Lung microvascular endothelial cell (primary cell): ENCODE results near the gene UGT1A4. TPM values are rescaled to one million over a fixed set of nuclear protein-coding genes. Genes with fewer than 3 reads are reported as not detected.
"Not testable (repeated sequence)": the region's sequence is repeated elsewhere in the genome, so short reads cannot be mapped to it uniquely, and the experiment has no call there.

Source experiments
- DNase-seq, 2 donors: peaks; one replicate each; pipeline versions ENCODE4 v3.0.0 to v3.0.0-alpha.2; 2010; ENCODE audit warnings: low read depth in 2 of 2
- total RNA-seq: library from RNA; depleted of rRNA; stranded (reverse); fragments of >200 nt; gene quantifications from 2 replicates; pipeline ENCODE4 v1.2.1, GENCODE V29; 2014

Gene UGT1A4
- total RNA-seq, 1 donor from 2014 or later: not detected

DNA sequence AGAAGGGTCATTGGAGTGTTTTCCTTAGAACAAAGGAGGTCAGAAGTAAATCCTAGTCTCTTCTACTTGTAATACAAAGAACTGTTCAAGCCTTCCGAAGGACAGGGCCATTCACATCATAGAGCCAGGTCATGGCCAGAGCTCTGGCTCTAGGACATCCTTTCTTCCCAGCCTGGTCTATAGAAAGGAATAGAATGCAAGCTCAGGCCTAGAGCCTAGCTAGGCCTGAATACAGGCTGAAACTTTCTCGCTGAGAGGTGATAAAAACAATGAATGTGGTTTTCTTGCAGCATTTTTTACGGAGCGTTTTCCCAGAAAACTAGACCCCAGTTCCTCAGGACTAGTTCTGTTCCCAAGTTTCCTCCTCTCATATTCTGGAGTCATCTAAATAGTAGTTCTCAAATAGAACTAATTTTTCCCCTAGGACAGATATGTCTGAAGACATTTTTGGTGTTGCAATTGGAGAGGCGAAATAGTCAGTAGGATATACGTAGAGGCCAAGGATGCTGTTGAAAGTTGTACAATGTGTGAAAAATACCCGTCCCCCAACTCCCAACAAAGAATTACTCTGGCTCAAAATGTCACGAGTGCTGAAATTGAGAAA, 19.0 kb upstream of the UGT1A4 start:
- DNase-seq: no peak

DNA sequence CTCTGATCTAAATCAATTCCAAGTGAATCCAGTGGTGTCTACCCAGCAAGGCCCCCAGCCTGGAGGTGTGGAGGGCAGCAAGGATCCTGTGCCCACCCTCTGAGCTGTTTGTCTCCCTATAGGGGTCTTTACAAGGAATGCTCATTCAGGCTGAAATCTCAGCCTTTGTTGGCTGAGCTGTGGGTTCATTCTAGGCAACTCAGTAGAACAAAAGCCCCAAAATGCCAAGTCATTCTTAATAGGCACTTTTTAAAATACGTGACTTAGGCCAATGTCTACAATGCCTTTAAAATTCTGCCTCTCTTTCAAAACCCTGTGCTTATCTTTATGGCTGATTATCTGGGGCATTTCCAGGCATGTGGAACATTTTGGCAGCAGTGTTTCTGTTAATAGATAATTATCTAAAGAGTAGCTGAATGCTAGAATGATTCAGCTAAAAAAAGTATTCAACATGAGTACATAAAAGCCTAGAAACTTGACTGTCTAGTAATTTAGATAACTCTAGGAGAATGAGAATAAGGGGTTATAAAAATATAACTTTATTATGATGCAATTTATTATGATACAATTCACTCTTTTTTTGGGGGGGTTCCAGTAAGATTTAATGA, 18.4 kb upstream of the UGT1A4 start:
- peak in 1 of 2 donors; percentile 91 for DNase-seq

DNA sequence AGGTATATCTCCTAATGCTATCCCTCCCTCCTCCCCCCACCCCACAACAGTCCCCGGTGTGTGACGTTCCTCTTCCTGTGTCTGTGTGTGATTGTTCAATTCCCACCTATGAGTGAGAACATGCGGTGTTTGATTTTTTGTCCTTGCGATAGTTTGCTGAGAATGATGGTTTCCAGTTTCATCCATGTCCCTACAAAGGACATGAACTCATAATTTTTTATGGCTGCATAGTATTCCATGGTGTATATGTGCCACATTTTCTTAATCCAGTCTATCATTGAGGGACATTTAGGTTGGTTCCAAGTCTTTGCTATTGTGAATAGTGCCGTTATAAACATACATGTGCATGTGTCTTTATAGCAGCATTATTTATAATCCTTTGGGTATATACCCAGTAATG, 17.7 kb upstream of the UGT1A4 start:
- DNase-seq: not testable (repeated sequence)

DNA sequence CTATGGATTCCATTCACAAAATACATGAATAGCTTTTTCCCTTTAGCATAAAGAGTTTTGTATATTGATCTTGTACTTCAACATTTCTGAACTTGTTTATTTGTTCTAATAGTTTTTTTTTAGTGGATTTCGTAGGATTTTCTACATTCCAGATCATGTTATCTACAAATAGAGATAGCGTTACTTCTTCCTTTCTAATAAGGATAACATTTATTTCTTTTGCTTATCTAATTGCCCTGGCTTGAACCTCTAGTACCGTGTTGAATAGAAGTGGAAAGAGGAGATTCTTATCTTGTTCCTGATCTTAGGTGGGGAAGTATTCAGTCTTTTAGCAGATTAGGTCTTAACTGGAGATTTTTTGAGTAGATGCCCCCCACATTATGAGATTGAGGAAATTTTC, 16.3 kb upstream of the UGT1A4 start:
- DNase-seq: no peak

DNA sequence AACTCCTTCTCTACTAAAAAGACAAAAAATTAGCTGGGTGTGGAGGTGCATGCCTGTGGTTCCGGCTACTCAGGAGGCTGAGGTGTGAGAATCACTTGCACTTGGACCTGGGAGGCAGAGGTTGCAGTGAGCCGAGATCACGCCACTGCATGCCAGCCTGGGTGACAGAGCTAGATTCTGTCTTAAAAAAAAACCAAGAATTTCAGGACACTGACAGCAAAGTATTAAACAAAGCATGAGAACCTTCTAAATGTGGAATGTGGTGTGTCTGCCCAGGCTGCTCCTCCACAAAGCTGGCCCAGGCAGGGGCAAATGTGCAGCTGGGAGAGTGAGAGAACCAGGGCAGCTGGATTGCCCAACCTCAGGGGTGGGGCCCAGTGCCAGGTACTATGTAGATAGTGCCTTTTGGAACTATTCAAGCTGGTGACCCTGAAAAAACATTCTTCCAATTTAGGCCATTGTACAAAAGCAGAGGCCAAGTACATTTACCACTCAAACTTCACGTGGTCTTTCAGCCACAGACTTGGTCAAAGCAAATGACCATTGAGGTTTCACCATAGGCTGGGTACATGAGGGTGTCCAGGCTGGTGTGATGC, 12.5 kb upstream of the UGT1A4 start:
- DNase-seq: no peak

DNA sequence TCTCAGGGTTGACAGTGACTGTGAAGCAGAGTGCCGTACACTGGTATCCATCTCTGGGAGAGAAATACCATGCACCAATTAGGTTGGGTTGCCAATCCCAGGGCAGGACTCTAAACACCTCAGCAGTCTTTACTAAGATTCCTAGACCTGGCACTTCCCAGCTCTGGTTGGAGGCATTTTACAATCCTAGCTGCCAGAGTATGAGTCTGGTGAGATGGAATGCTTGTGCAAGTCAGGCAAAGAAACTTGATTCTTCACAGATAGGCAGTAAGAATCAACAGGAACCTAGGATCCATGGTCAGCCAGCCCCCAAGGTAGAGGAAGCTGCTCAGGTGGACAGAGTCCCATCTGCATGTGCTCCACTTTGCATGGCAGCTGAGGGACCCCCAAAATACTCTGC, 11.8 kb upstream of the UGT1A4 start:
- DNase-seq: no peak

DNA sequence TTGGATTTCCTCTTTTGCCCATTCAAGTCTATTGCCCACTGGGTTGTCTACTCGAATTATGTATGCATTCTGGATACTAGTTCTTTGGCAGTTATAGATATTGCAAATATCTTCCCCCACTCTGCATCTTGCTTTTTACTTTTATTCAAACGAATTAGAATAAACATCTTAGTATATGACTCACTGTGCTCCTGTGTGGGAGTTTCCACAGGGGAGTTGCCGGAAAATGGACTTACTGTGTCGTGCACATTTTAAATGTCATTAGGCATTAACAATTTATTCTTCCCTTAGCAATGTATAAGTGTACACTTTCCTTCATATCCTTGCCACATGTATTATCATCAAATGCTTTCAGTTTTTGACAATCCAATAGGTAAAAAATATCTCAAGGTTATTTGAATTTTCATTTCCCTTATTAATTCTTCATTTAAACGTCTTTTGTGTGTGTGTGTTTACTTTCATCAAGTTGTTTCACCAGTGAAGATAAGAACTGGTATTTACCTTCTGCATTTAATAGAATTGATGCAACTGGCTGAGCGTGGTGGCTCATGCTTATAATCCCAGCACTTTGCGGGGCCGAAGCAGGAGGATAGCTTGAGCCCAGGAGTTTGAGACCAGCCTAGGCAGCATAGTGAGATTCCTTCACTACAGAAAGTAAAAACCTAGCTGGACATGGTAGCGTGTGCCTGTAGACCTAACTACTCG, 10.4 kb upstream of the UGT1A4 start:
- no peak for DNase-seq

DNA sequence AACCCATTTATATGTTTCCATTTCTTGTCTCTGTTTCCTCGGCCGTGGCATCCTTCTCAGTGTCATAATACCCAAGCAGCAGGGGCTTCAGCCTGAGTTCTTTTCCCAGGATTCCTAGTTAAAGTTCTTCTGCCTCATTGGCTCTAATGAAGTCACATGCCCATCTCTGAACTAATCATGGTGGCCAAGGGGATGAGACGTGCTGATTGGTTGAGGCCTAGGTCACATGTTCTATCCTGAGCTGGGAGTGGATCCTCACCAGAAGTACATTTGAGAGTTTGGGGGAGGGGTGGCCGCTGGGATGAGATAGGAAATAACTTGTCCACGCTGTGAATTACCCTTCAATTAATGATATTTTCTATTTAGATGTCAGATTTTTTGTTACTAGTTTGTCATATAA, 9.6 kb upstream of the UGT1A4 start:
- no peak for DNase-seq

DNA sequence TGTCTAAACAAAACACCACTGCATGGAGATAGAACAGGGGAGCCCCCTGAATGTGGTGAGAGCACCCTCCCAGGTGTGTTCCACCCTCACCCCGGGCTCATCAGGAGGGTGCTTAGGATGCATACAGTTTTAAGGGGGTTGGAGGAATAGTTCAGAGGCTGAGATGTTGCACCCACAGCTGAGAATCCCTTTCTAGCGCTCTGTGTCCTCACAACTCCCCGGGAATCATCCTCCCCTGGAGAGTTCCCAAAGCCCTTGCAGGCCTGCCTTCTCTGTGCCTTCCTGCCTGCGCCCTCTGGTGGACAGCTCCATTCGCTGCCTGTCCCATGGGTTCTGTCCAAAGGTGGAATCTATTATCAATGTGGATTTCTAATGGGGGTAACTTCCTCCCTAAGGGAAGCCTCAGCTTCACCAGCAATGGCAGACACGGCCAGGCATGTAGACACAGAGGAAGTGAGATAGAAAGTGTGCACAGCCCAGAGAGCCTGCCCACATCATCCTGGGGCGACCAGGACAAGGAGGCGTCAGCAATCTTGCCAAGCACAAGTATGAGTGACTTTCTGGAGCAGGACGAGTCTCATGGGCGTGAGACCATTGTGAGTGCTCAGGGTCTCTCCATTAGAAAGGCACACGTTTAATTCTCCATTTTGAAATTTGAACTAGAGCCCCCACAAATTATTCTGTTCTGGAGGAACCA, 7.1 kb upstream of the UGT1A4 start:
- peak; percentile 74 to 85 for DNase-seq

DNA sequence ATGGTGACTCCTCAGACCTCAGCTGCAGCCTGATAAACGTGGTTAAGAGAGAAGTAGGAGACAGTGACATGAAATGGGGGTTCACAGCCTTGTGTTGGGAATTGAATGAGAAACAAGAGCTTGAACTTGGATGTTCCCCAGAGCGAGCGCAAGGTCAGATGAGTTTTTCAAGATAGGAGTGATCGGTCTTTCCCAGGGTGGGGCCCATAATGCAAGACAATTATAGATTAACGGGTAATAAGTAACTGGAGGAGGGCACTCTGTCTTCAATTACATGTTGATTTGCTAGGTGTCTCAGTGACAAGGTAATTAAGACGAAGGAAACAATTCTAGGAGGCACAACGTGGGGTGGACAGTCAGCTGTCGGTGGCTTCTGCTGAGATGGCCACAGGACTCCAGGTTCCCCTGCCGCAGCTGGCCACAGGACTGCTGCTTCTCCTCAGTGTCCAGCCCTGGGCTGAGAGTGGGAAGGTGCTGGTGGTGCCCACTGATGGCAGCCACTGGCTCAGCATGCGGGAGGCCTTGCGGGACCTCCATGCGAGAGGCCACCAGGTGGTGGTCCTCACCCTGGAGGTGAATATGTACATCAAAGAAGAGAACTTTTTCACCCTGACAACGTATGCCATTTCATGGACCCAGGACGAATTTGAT, 5.8 kb upstream of the UGT1A4 start, which contains the start of gene UGT1A5:
TSS of gene UGT1A5 (plus strand) at position 297 of the 651 bp plus-strand sequence. CDS start at position 382, 85 bp downstream.
- DNase-seq: no peak

DNA sequence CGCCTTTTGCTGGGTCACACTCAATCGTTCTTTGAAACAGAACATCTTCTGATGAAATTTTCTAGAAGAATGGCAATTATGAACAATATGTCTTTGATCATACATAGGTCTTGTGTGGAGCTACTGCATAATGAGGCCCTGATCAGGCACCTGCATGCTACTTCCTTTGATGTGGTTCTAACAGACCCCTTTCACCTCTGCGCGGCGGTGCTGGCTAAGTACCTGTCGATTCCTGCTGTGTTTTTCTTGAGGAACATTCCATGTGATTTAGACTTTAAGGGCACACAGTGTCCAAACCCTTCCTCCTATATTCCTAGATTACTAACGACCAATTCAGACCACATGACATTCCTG, 5.3 kb upstream of the UGT1A4 start:
- no peak for DNase-seq

DNA sequence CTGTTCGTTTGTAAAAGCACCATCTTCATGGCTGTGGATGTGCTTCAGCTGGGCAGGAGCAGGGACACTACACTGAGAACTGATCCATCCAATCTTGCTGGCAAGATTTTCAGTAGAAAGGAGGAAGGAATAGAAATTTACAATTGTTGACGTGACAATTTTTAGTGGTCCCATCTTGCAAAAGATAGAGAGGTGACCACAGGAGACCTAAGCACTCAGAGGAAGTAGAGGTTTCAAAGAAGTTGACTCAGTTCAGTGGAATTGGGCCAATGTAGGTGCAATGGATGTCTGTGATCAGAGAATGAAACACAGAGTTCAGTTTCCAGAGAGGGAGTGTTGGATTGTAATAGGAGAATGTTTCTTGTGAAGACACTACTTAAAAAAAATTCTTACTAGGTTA, 4.4 kb upstream of the UGT1A4 start:
- no peak for DNase-seq

DNA sequence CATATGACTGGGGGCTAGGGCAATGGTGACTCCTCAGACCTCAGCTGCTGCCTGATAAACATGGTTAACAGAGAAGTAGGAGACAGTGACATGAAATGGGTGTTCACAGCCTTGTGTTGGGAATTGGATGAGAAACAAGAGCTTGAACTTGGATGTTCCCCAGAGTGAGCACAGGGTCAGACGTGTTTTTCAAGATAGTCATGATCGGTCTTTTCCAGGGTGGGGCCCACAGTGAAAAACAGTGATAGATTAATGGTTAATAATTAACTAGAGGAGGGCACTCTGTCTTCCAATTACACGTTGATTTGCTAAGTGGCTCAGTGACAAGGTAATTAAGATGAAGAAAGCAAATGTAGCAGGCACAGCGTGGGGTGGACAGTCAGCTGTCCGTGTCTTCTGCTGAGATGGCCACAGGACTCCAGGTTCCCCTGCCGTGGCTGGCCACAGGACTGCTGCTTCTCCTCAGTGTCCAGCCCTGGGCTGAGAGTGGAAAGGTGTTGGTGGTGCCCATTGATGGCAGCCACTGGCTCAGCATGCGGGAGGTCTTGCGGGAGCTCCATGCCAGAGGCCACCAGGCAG, 10.3 kb downstream of the UGT1A4 start, which contains the start of gene UGT1A3:
TSS of gene UGT1A3 (plus strand) at position 320 of the 579 bp plus-strand sequence. CDS start at position 405, 85 bp downstream.
- no peak for DNase-seq

DNA sequence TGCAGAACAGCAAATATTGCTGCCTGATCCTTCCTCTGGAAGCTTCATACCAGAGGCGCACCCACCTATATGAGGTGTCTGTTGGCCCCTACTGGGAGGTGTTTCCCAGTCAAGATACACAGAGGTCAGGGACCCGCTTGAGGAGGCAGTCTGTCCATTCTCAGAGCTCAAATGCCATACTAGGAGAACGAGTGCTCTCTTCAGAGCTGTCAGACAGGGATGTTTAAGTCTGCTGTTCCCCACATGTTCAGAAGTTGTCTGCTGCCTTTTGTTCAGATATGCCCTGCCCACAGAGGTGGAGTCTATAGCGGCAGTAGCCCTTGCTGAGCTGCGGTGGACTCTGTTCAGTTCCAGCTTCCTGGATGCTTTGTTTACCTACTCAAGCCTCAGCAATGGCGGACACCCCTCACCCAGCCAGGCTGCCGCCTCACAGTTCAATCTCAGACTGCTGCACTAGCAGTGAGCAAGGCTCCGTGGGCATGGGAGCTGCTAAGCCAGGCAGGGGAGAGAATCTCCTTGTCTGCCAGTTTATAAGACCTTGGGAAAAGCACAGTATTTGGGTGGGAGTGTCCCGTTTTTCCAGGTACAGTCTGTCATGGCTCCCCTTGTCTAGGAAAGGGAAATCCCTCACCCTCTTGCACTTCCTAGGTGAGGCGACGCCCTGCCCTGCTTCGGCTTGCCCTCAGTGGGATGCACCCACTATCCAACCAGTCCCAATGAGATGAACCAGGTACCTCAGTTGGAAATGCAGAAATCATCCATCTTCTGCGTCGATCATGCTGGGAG, 18.5 kb downstream of the UGT1A4 start:
- DNase-seq: not testable (repeated sequence)

DNA sequence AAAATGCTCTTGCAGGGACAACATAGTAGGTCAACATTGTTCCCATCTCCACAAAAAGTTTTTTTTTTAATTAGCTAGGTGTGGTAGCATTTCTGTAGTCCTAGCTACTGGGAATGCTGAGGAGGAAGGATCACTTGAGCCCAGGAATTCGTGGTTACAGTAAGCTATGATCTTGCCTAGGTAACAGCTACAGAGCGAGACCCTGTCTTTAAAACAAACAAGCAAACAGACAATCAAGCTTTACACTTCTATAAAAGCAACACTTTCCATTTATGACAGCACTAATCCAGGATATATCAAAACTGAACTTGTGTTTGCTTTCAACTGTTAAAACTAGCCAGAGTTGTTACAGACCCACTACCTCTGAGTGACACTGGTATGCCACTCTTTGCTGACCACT, 22.3 kb downstream of the UGT1A4 start:
- no peak for DNase-seq

DNA sequence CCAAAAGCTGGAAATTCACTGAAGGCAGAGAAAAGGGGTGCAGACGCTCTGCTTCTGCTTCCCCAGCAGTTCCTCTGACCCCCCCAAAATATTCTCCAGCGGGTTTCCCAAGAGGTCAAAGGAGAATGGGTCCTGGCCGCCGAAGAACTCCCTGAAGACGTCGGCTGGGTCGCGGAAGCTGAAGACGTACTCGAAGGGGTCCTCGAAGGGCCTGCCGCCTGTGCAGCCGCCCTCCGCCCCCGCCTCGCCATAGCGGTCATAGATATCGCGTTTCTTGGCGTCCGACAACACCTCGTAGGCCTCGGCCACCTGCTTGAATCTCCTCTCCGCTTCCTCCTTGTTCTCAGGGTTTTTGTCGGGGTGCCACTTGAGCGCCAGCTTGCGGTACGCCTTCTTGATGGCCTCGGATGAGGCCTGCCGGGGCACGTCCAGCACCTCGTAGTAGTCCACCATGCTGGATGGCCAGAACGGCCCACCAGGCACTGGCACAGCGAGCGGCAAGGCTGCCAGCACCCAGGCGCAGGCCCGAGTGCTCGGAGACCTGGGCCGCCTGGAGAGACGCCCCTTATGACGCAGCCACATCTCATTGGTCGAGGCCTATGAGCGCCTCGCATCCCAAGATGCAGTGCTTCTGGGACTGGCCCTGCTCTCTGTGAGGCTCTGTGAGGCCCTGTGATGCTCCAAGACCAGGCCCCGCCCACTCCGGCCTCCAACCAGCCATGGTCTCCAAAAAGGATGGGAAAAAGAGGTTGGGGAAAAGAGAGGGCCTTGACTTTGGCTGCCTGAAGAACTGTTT, 25.1 kb downstream of the UGT1A4 start:
- DNase-seq: no peak

DNA sequence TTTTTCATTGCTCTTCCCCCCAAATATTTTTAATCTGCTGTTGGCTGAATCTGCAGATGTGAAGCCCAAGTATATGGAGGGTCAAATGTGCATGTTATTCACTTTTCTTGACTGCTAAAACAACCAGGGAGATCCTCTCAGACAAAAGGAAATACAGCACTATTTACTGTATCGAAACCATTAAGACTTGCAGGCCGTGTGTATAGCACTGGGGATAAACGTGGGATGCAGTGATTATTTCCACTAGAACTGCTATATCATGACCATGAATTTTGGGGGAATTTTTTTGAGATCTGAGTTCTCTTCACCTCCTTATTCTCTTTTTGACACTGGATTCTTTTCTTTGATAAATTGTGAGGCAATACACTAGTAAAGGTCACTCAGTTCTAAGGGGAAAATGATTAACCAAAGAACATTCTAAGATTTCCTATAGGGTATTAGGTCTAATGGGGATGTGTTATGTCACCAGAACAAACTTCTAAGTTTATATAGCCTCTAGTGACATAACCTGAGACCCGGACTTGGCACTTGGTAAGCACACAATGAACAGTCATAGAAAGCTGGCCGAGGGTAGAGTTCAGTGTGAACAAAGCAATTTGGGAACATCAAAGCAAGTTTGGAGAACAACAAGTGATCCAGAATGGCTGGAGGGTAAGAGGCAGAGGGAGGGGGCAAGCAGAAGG, 26.7 kb downstream of the UGT1A4 start:
- DNase-seq: no peak

DNA sequence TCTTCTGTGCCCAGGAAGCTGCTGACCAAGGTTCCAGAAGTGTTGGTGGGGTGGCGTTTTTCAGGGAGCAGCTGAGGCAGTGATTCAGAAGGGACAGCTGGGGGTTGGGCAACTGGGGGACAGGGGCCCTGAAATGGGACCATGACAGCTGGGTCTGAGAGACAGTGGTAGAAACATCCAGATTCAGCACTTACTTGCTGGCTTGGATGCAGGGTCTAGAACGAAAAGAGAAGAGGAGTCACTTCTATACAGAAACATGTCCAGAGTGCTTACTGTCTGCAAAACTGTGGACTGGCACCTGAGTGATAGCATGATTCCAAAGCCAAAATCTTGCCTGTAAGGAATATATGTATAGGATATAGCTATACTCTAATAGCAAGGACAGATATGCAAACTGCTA, 27.3 kb downstream of the UGT1A4 start:
- not testable (repeated sequence) for DNase-seq
